C4-2B (cell line): ENCODE results near the gene PDE4B.

Source experiments
- CTCF ChIP-seq: fragments of 450-650 bp; conservative IDR thresholded peaks from 2 replicates; pipeline ENCODE4 v1.5.1; 2017; ENCODE audit warnings: mild to moderate bottlenecking
- ZFX ChIP-seq: fragments of 450-650 bp; IDR thresholded peaks from 2 replicates; pipeline ENCODE4 v1.6.1; 2017

- TF ChIP-seq CTCF, result no peak
- TF ChIP-seq ZFX, result no peak
Measured at GRCh38 chr1:66069976-66070876, 277.5 kb downstream of the PDE4B start.
